Measurements from ENCODE around the gene PALM2AKAP2. TPM values are rescaled to one million over a fixed set of nuclear protein-coding genes. Genes with fewer than 3 reads are reported as not detected.

PALM2AKAP2 gene
- total and polyA plus RNA-seq, 2 donors (not counting 3 experiments of a cell fraction or from before 2014, with no cell fraction given): 0.01 TPM; not detected in 1

DNA sequence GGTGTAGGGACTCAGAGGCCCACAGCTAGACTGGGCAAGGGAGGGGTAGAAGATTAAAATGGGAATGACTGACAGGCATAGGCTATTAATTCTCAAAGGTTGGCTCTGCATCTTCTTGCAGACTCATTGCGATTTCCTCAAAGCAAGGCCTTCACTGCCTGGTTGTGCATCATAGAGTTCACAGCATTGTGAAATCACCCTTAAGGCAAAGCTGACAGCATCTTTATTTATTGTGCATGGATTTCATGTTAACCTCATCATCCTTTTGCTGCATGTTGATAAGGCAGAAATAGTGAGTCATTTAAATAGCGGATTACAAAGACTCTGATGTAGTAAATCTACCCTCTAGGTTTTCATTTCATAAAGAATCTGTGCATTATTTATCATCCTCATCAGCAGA is 13.6 kb upstream of the PALM2AKAP2 start:
- no peak for TF ChIP-seq EZH2 (IDR thresholded peaks at IDR 0.05; ENCODE audit: borderline replicate concordance, low read depth, low read length, severe bottlenecking)
- TF ChIP-seq MYC (IDR thresholded peaks at IDR 0.05; ENCODE audit: low read depth, low read length): no peak
- no peak for TF ChIP-seq POLR2AphosphoS5 (IDR thresholded peaks at IDR 0.05; ENCODE audit: insufficient read depth, low read depth, low read length)
- TF ChIP-seq MAX (IDR thresholded peaks at IDR 0.05; ENCODE audit: insufficient read depth, insufficient read length): no peak
- TF ChIP-seq CTCF (IDR thresholded peaks at IDR 0.05; ENCODE audit: extremely low read depth in 1 of 2, insufficient read depth in 1 of 2, low read depth in 1 of 2, low read length in 2 of 2): no peak
- no peak for TF ChIP-seq GATA2 (IDR thresholded peaks at IDR 0.05; ENCODE audit: insufficient read depth, insufficient read length, low read depth, low read length)
- TF ChIP-seq FOS (IDR thresholded peaks at IDR 0.05; ENCODE audit: borderline replicate concordance, insufficient read depth, low read length): no peak
- TF ChIP-seq JUN (IDR thresholded peaks at IDR 0.05; ENCODE audit: borderline replicate concordance, insufficient read depth, insufficient read length, low read depth): no peak
- TF ChIP-seq POLR2A (IDR thresholded peaks at IDR 0.05; ENCODE audit: low read depth, low read length): no peak
- no peaks in the 10 kb centered on the region for H3K36me3 ChIP-seq (ENCODE audit: control insufficient read depth in 2 of 2, extremely low read depth in 1 of 2, insufficient read depth in 2 of 2, low read length in 2 of 2)
- no peaks in the 10 kb centered on the region for H3K4me1 ChIP-seq (ENCODE audit: control insufficient read depth, extremely low read depth, insufficient read depth, low read length)
- peaks cover 0 to 3% of the 10 kb centered on the region in 2 experiments for H3K27me3 ChIP-seq (ENCODE audit: control insufficient read depth in 2 of 2, insufficient read depth in 2 of 2, low read length in 2 of 2)
- POLR2A ChIA-PET: no interaction called here
- H3K9ac ChIP-seq (replicated peaks; ENCODE audit: extremely low read depth, insufficient read depth, low read length): no peak overlapping the region
- H3K9me3 ChIP-seq (replicated peaks; ENCODE audit: control insufficient read depth, insufficient read depth, low read length): no peaks in the 10 kb centered on the region
- H4K20me1 ChIP-seq (replicated peaks; ENCODE audit: control insufficient read depth, extremely low read depth, insufficient read depth, low read length): no peaks in the 10 kb centered on the region
- DNase-seq (ENCODE audit: low read depth, low spot score): no peak
- CTCF ChIA-PET: no interaction called here
- H3K27ac ChIP-seq (ENCODE audit: insufficient read depth, low read depth, low read length): no peak overlapping the region
- no peak overlapping the region for H3K4me2 ChIP-seq (ENCODE audit: insufficient read depth, low read length)
- no peaks in the 10 kb centered on the region for H3K79me2 ChIP-seq (ENCODE audit: control insufficient read depth, insufficient read depth, low read length)
- H3K4me3 ChIP-seq (replicated peaks in 1 of 3; ENCODE audit: insufficient read depth in 1 of 3, low read depth in 1 of 3, low read length in 3 of 3): no peak overlapping the region
- no peak for FAIRE-seq
- dilution Hi-C loops (cut with MboI; ENCODE audit: extremely low pct_ligation_motif_present, low sequenced_read_pairs) (no loop called here), intact Hi-C loops (cut with micrococcal nuclease) (no loop called here)
- no TSS peak for BruUV-seq (replicated peaks)
- H3K9me1 ChIP-seq (replicated peaks; ENCODE audit: control insufficient read depth, extremely low read depth, insufficient read depth, low read length): no peaks in the 10 kb centered on the region
- H2AFZ ChIP-seq (ENCODE audit: low read depth, low read length): no peak overlapping the region
